ENCODE results near the gene GNB2.
"Not testable (repeated sequence)": the region's sequence is repeated elsewhere in the genome, so short reads cannot be mapped to it uniquely, and the experiment has no call there.

Gene GNB2

GRCh38 chr7:100705320-100705752, 31.8 kb downstream of the GNB2 start:
- DNase-seq = peak; percentile 68

- DNase-seq = peak; percentile 97
Measured at GRCh38 chr7:100705753-100706671, 32.5 kb downstream of the GNB2 start, which contains the start of gene POP7. Gene POP7 (plus strand): TSS chr7:100706121. CDS start chr7:100706831, 710 bp downstream.

- no peak for DNase-seq
Measured at GRCh38 chr7:100706672-100707311, 33.3 kb downstream of the GNB2 start.

- no peak for DNase-seq
Measured at GRCh38 chr7:100708395-100708794, 34.9 kb downstream of the GNB2 start.

GRCh38 chr7:100710452-100710851, 36.9 kb downstream of the GNB2 start:
- no peak for DNase-seq

- no peak for DNase-seq
Measured at GRCh38 chr7:100711369-100711768, 37.8 kb downstream of the GNB2 start.

- no peak for DNase-seq
Measured at GRCh38 chr7:100714725-100715124, 41.2 kb downstream of the GNB2 start.

GRCh38 chr7:100717073-100717472, 43.5 kb downstream of the GNB2 start:
- not testable (repeated sequence) for DNase-seq

- no peak for DNase-seq
Measured at GRCh38 chr7:100719523-100720278, 46.2 kb downstream of the GNB2 start.

GRCh38 chr7:100720279-100720670, 46.7 kb downstream of the GNB2 start, which contains the start of gene EPO:
Gene EPO (plus strand): TSS chr7:100720468. CDS start chr7:100720981, 513 bp downstream.
- DNase-seq = no peak

GRCh38 chr7:100720671-100721504, 47.3 kb downstream of the GNB2 start:
- DNase-seq = no peak

GRCh38 chr7:100721505-100721812, 47.9 kb downstream of the GNB2 start:
- no peak for DNase-seq

- DNase-seq = no peak
Measured at GRCh38 chr7:100722480-100723212, 49.1 kb downstream of the GNB2 start.

GRCh38 chr7:100723732-100724275, 50.3 kb downstream of the GNB2 start:
- no peak for DNase-seq

GRCh38 chr7:100724364-100724763, 50.8 kb downstream of the GNB2 start:
- DNase-seq = not testable (repeated sequence)

- no peak for DNase-seq
Measured at GRCh38 chr7:100726996-100727761, 53.6 kb downstream of the GNB2 start.

- no peak for DNase-seq
Measured at GRCh38 chr7:100728196-100728595, 54.7 kb downstream of the GNB2 start.

Measured in CD4-positive, alpha-beta T cell treated with Interleukin-15 for 1 hour (primary cell).